Putamen (tissue), 1 donor: ENCODE results near the gene SMIM33.
A peak's percentile ranks its signal among the peaks of the same experiment; 100 is the strongest.
"Not testable (repeated sequence)": the region's sequence is repeated elsewhere in the genome, so short reads cannot be mapped to it uniquely, and the experiment has no call there.

Source experiments
- DNase-seq: peaks from one replicate; pipeline ENCODE4 v3.0.0-alpha.2; 2016; ENCODE audit warnings: low spot score

Gene SMIM33

GRCh38 chr5:139457241-139457640 is 13.6 kb upstream of the SMIM33 start:
- DNase-seq = no peak

- DNase-seq = no peak
Observed at GRCh38 chr5:139457653-139458306, 13.0 kb upstream of the SMIM33 start.

GRCh38 chr5:139458580-139459407 is 12.0 kb upstream of the SMIM33 start:
- DNase-seq = no peak

- DNase-seq = no peak
Observed at GRCh38 chr5:139459451-139459934, 11.3 kb upstream of the SMIM33 start.

- no peak for DNase-seq
Observed at GRCh38 chr5:139460455-139460854, 10.3 kb upstream of the SMIM33 start.

- no peak for DNase-seq
Observed at GRCh38 chr5:139461176-139461575, 9.6 kb upstream of the SMIM33 start.

- no peak for DNase-seq
Observed at GRCh38 chr5:139461698-139462097, 9.1 kb upstream of the SMIM33 start.

- no peak for DNase-seq
Observed at GRCh38 chr5:139462586-139463276, 8.1 kb upstream of the SMIM33 start, which contains the start of gene ECSCR. ECSCR (minus strand) TSS chr5:139462743; CDS start chr5:139462670, 73 bp downstream.

GRCh38 chr5:139468421-139468931 is 2.3 kb upstream of the SMIM33 start:
- peak; percentile 43 for DNase-seq

- DNase-seq = no peak
Observed at GRCh38 chr5:139472386-139473030, 1.7 kb downstream of the SMIM33 start.

- no peak for DNase-seq
Observed at GRCh38 chr5:139473105-139473504, 2.3 kb downstream of the SMIM33 start.

GRCh38 chr5:139473565-139473964 is 2.8 kb downstream of the SMIM33 start:
- no peak for DNase-seq

- no peak for DNase-seq
Observed at GRCh38 chr5:139474890-139475791, 4.3 kb downstream of the SMIM33 start.

GRCh38 chr5:139475865-139476617 is 5.2 kb downstream of the SMIM33 start:
- DNase-seq = no peak

GRCh38 chr5:139478657-139479423 is 8.0 kb downstream of the SMIM33 start:
- DNase-seq = not testable (repeated sequence)

- not testable (repeated sequence) for DNase-seq
Observed at GRCh38 chr5:139479729-139480128, 8.9 kb downstream of the SMIM33 start.

- no peak for DNase-seq
Observed at GRCh38 chr5:139481122-139481533, 10.3 kb downstream of the SMIM33 start.

- peak; percentile 20 for DNase-seq
Observed at GRCh38 chr5:139481580-139482049, 10.8 kb downstream of the SMIM33 start.
